H1 (cell line): ENCODE results near the gene ACAP2. TPM values are rescaled to one million over a fixed set of nuclear protein-coding genes. Genes with fewer than 3 reads are reported as not detected.

Experiments
- ATF3 ChIP-seq: IDR thresholded peaks from 2 replicates; pipeline ENCODE4 v1.6.1; 2011; ENCODE audit warnings: low read depth, mild to moderate bottlenecking, low read length; ENCODE audit not compliant: insufficient read depth
- KDM4A ChIP-seq: IDR thresholded peaks from one replicate; pipeline ENCODE4 v1.7.1; 2012; ENCODE audit warnings: low read depth, mild to moderate bottlenecking, moderate library complexity, low read length, inconsistent platforms; ENCODE audit not compliant: severe bottlenecking
- SIRT6 ChIP-seq: IDR thresholded peaks from one replicate; pipeline ENCODE4 v1.7.1; 2012; ENCODE audit warnings: low read length, inconsistent platforms
- polyA plus RNA-seq, 7 experiments: library from polyadenylated mRNA; depleted of rRNA in 3 of 7; stranded (reverse) in 5 of 7; unstranded in 2 of 7; fragments of >200 nt in 5 of 7; fragments of 200-250 nt in 2 of 7; gene quantifications; 1 replicate in 5 of 7; 2 replicates in 1 of 7; 4 replicates in 1 of 7; pipeline versions ENCODE4 v1.2.1 to v1.2.3, GENCODE V29; 2011 to 2013; ENCODE audit warnings: missing spikeins in 2 of 7, mixed read lengths in 2 of 7
- total RNA-seq: library from RNA; stranded (reverse); fragmentation: NEBNext Ultra II Directional; extraction: Animal tissue kit (Norgen Biotek cat#: 25700); gene quantifications from 2 replicates; pipeline ENCODE4 v1.2.1, GENCODE V29; 2021

ACAP2 gene
- total and polyA plus RNA-seq, 2 of the 8 experiments (the other 6 are each of a cell fraction or from before 2014, with no cell fraction given): 7.7 to 37.3 TPM

- no peak for TF ChIP-seq SIRT6
- no peak for TF ChIP-seq KDM4A
- TF ChIP-seq ATF3: no peak
- TF ChIP-seq, all 59 proteins: peak for 0
Measured at GRCh38 chr3:195334967-195335366, 107.9 kb downstream of the ACAP2 start (continued).
